Measurements from ENCODE around the gene FRMPD4. TPM values are rescaled to one million over a fixed set of nuclear protein-coding genes. Genes with fewer than 3 reads are reported as not detected.

The FRMPD4 gene
- total RNA-seq, 3 donors from 2014 or later (not counting 1 experiment from before 2014, with no cell fraction given) = not detected

DNA sequence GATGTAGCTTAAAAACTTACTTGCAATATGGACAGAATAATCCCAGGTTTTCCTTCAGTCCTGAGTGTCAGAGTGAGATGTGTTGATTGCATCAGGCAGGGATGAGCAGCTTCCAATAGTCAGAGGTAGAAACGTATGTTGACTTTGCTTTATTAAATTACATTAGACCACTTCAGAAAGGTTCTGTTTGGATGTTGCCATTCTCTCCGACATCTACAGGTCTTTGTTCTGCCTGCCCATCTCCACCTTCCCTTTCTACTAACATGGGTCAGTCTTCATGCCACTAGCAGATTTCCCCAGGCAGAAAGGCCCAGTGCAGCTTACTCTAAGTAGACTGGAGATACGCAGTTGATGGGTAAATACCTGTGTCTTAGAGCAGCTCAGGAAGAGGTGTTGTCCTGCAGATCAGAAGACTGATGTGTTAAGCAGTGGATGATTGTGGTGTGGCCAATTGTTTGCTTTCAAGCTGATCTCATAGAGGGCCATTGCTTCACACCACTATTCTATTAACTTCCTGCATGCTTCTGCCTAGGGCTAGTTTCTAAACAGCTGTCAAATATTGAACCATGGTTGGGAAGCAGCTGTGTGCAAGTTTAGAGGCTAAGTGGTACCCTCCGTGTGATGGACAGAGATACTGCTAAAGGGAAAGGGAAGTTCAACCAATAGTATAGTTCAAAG, 1.8 kb downstream of the FRMPD4 start:
- TF ChIP-seq, protein P1, sequence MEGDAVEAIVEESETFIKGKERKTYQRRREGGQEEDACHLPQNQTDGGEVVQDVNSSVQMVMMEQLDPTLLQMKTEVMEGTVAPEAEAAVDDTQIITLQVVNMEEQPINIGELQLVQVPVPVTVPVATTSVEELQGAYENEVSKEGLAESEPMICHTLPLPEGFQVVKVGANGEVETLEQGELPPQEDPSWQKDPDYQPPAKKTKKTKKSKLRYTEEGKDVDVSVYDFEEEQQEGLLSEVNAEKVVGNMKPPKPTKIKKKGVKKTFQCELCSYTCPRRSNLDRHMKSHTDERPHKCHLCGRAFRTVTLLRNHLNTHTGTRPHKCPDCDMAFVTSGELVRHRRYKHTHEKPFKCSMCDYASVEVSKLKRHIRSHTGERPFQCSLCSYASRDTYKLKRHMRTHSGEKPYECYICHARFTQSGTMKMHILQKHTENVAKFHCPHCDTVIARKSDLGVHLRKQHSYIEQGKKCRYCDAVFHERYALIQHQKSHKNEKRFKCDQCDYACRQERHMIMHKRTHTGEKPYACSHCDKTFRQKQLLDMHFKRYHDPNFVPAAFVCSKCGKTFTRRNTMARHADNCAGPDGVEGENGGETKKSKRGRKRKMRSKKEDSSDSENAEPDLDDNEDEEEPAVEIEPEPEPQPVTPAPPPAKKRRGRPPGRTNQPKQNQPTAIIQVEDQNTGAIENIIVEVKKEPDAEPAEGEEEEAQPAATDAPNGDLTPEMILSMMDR (IDR thresholded peaks at IDR 0.05) = no peak
- intact Hi-C loops (cut with micrococcal nuclease) = no loop called here
- DNase-seq = no peak
- no peak overlapping the region for H3K4me3 Mint-ChIP-seq
- no peak overlapping the region for H3K27ac Mint-ChIP-seq
- H3K27me3 ChIP-seq (ENCODE audit: control insufficient read depth, insufficient read depth, low read length) = no peaks in the 10 kb centered on the region
- no peaks in the 10 kb centered on the region for H3K36me3 Mint-ChIP-seq
- no peaks in the 10 kb centered on the region for H3K9me3 Mint-ChIP-seq
- no peaks in the 10 kb centered on the region for H3K36me3 ChIP-seq (ENCODE audit: control insufficient read depth, insufficient read depth, low read length)
- H3K4me3 ChIP-seq (ENCODE audit: low read length) = no peak overlapping the region
- H3K9me3 ChIP-seq (ENCODE audit: control insufficient read depth, insufficient read depth, low read length) = no peaks in the 10 kb centered on the region
- 59% methylated on average over 3 of the region's 4 CpGs for WGBS (ENCODE audit: insufficient coverage)
- H3K4me1 ChIP-seq (ENCODE audit: control insufficient read depth, insufficient read depth, low read length) = no peaks in the 10 kb centered on the region
- H3K27me3 Mint-ChIP-seq (ENCODE audit: low read depth in 2 of 2) = peaks cover 7% of the 10 kb centered on the region in 2 donors
- no peak overlapping the region for H3K27ac ChIP-seq (ENCODE audit: low read length)
- ATAC-seq = no peak
- H3K4me1 Mint-ChIP-seq = no peaks in the 10 kb centered on the region

GRCh38 chrX:12141511-12141910, 3.2 kb downstream of the FRMPD4 start:
- Histone ChIP-seq H3K27ac (ENCODE audit: low read length) (no peak overlapping the region), H3K4me1 (ENCODE audit: control insufficient read depth, insufficient read depth, low read length) (no peaks in the 10 kb centered on the region), H3K9me3 (ENCODE audit: control insufficient read depth, insufficient read depth, low read length) (no peaks in the 10 kb centered on the region), H3K36me3 (ENCODE audit: control insufficient read depth, insufficient read depth, low read length) (no peaks in the 10 kb centered on the region), H3K27me3 (ENCODE audit: control insufficient read depth, insufficient read depth, low read length) (no peaks in the 10 kb centered on the region), H3K4me3 (ENCODE audit: low read length) (no peak overlapping the region)
- ATAC-seq = no peak
- H3K27ac Mint-ChIP-seq = no peak overlapping the region
- TF ChIP-seq, protein P1 (IDR thresholded peaks at IDR 0.05) = no peak
- H3K4me1 Mint-ChIP-seq = no peaks in the 10 kb centered on the region
- intact Hi-C loops (cut with micrococcal nuclease) = no loop called here
- H3K9me3 Mint-ChIP-seq = no peaks in the 10 kb centered on the region
- no peak overlapping the region for H3K4me3 Mint-ChIP-seq
- 80% methylated on average over 1 of the region's 3 CpGs for WGBS (ENCODE audit: insufficient coverage)
- H3K27me3 Mint-ChIP-seq (ENCODE audit: low read depth in 2 of 2) = peaks cover 4 to 7% of the 10 kb centered on the region in 2 donors
- no peaks in the 10 kb centered on the region for H3K36me3 Mint-ChIP-seq
- no peak for DNase-seq

GRCh38 chrX:12142661-12143060, 4.4 kb downstream of the FRMPD4 start:
- H3K27ac Mint-ChIP-seq = no peak overlapping the region
- no peaks in the 10 kb centered on the region for H3K9me3 ChIP-seq (ENCODE audit: control insufficient read depth, insufficient read depth, low read length)
- TF ChIP-seq, protein P1 (IDR thresholded peaks at IDR 0.05) = no peak
- no peaks in the 10 kb centered on the region for H3K27me3 ChIP-seq (ENCODE audit: control insufficient read depth, insufficient read depth, low read length)
- no peak overlapping the region for H3K27ac ChIP-seq (ENCODE audit: low read length)
- ATAC-seq = no peak
- H3K4me3 ChIP-seq (ENCODE audit: low read length) = no peak overlapping the region
- H3K9me3 Mint-ChIP-seq = no peaks in the 10 kb centered on the region
- H3K4me3 Mint-ChIP-seq = no peak overlapping the region
- no peaks in the 10 kb centered on the region for H3K4me1 ChIP-seq (ENCODE audit: control insufficient read depth, insufficient read depth, low read length)
- WGBS (ENCODE audit: insufficient coverage) = no CpG with 5 or more reads among the region's 4 CpGs
- peaks cover 0 to 7% of the 10 kb centered on the region in 2 donors for H3K27me3 Mint-ChIP-seq (ENCODE audit: low read depth in 2 of 2)
- no peaks in the 10 kb centered on the region for H3K36me3 Mint-ChIP-seq
- H3K4me1 Mint-ChIP-seq = no peaks in the 10 kb centered on the region
- H3K36me3 ChIP-seq (ENCODE audit: control insufficient read depth, insufficient read depth, low read length) = no peaks in the 10 kb centered on the region
- DNase-seq = no peak
- intact Hi-C loops (cut with micrococcal nuclease) = no loop called here

DNA sequence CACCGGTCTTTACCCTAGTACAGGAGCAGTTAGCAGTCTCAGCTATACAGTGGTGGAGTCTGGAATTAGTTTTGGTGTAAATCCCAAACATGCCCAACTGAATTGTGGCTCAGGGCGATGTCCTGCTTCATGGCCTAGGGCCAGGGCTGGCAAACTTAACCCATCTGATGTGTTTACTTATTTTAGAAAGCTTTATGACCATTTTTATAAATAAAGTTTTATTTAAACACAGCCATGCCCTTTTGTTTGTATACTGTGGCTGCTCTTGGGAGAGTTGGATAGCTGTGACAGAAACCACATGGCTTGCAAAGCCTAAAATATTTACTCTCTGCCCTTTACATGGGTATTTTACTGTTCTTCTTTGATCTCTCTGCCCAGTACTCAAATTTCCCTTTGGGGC, 7.1 kb downstream of the FRMPD4 start:
- ATAC-seq (no peak), DNase-seq (no peak)
- Histone ChIP-seq H3K4me1 (ENCODE audit: control insufficient read depth, insufficient read depth, low read length) (no peaks in the 10 kb centered on the region), H3K9me3 (ENCODE audit: control insufficient read depth, insufficient read depth, low read length) (no peaks in the 10 kb centered on the region), H3K36me3 (ENCODE audit: control insufficient read depth, insufficient read depth, low read length) (no peaks in the 10 kb centered on the region), H3K27me3 (ENCODE audit: control insufficient read depth, insufficient read depth, low read length) (no peaks in the 10 kb centered on the region), H3K4me3 (ENCODE audit: low read length) (no peak overlapping the region), H3K27ac (ENCODE audit: low read length) (no peak overlapping the region)
- no peak overlapping the region for H3K4me3 Mint-ChIP-seq
- H3K9me3 Mint-ChIP-seq = no peaks in the 10 kb centered on the region
- WGBS (ENCODE audit: insufficient coverage) = 83% methylated on average over 2 of the region's 2 CpGs
- H3K27me3 Mint-ChIP-seq (ENCODE audit: low read depth in 2 of 2) = no peaks in the 10 kb centered on the region
- TF ChIP-seq, protein P1 (IDR thresholded peaks at IDR 0.05) = no peak
- no peaks in the 10 kb centered on the region for H3K36me3 Mint-ChIP-seq
- intact Hi-C loops (cut with micrococcal nuclease) = no loop called here
- H3K27ac Mint-ChIP-seq = no peak overlapping the region
- no peaks in the 10 kb centered on the region for H3K4me1 Mint-ChIP-seq
